Measurements from ENCODE around the gene TXNDC12. TPM values are rescaled to one million over a fixed set of nuclear protein-coding genes. Genes with fewer than 3 reads are reported as not detected.

TXNDC12 gene
- total and polyA plus RNA-seq, 9 of the 15 experiments (the other 6 are each of a cell fraction or from before 2014, with no cell fraction given) = 17.0 to 60.8 (median 37.8) TPM

DNA sequence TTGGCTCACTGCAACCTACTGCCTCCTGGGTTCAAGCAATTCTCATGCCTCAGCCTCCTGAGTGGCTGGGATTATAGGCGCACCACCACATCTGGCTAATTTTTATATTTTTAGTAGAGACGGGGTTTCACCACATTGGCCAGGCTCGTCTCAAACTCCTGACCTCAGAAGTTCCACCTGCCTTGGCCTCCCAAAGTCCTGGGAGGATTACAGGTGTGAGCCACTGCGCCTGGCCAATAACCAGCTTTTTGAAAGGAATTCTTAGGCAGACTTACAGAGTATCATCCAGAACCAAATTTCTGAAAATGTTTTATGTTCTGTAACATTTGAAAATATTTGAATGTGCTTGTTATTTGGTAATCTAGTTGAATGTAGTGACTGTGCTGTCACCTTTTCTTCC lies 15.7 kb upstream of the TXNDC12 start:
- Histone ChIP-seq H4K20me1 (replicated peaks; ENCODE audit: control insufficient read depth, insufficient read depth, low read length) (no peaks in the 10 kb centered on the region), H3K27me3 (ENCODE audit: control insufficient read depth in 2 of 2, insufficient read depth in 2 of 2, low read length in 2 of 2) (no peaks in the 10 kb centered on the region), H3K27ac (ENCODE audit: extremely low read depth, low read depth, low read length) (no peak overlapping the region), H3K9me1 (ENCODE audit: control insufficient read depth, insufficient read depth, low read length) (no peaks in the 10 kb centered on the region), H3K4me2 (ENCODE audit: insufficient read depth, low read length) (no peak overlapping the region), H3K4me1 (replicated peaks in 1 of 2; ENCODE audit: control insufficient read depth in 2 of 2, insufficient read depth in 2 of 2, low read length in 2 of 2) (peaks cover 0 to 8% of the 10 kb centered on the region in 2 experiments; a peak in 3 of 5 replicates), H3K4me3 (no peak overlapping the region), H2AFZ (ENCODE audit: low read depth, low read length) (no peak overlapping the region), H3K79me2 (ENCODE audit: control insufficient read depth, insufficient read depth, low read length) (peaks cover 55% of the 10 kb centered on the region), H3K9me3 (replicated peaks; ENCODE audit: control insufficient read depth, insufficient read depth, low read depth, low read length) (no peaks in the 10 kb centered on the region), H3K9ac (ENCODE audit: insufficient read depth in 1 of 2, low read depth in 2 of 2, low read length in 2 of 2) (no peak overlapping the region), H3K36me3 (ENCODE audit: control insufficient read depth, insufficient read depth, low read length) (peaks cover 72% of the 10 kb centered on the region)
- intact Hi-C loops (cut with micrococcal nuclease) (no loop called here), in situ Hi-C loops (cut with MboI) (no loop called here)
- FAIRE-seq (no peak), DNase-seq (ENCODE audit: extremely low read depth in 1 of 4, low spot score in 3 of 4) (no peak), ATAC-seq (no peak)
- 93% methylated on average over 4 of the region's 4 CpGs for WGBS (ENCODE audit: insufficient coverage, low coverage, missing lambda C conversion rate)
- POLR2A ChIA-PET = interaction anchor here (1.1 to 1.9 kb wide), 5 partner anchors 8 to 37 kb away, joined by 3 to 12 read pairs (median 10); partner anchors contain the start of genes BTF3L4 and KTI12
- BruUV-seq (replicated peaks) = no TSS peak
- CTCF ChIA-PET (ENCODE audit: low intra/inter-chr PET ratio) = no interaction called here
- TF ChIP-seq CEBPB (tag; IDR thresholded peaks at IDR 0.05) (no peak), RCOR1 (IDR thresholded peaks at IDR 0.05; ENCODE audit: borderline replicate concordance in 1 of 2, low read depth in 2 of 2, low read length in 2 of 2) (no peak), POU5F1 (IDR thresholded peaks at IDR 0.05; ENCODE audit: borderline replicate concordance, low read depth, low read length, partially characterized antibody) (no peak), FOXJ3 (CRISPR knock-in tag; IDR thresholded peaks at IDR 0.05) (no peak), ZNF140 (CRISPR knock-in tag; IDR thresholded peaks at IDR 0.05) (no peak), CCNT2 (IDR thresholded peaks at IDR 0.05; ENCODE audit: borderline replicate concordance, extremely low read depth, insufficient read length, low read depth, low read length) (no peak), SOX6 (IDR thresholded peaks at IDR 0.05) (no peak), ZNF316 (IDR thresholded peaks at IDR 0.05) (no peak), TCF3 (CRISPR knock-in tag; IDR thresholded peaks at IDR 0.05) (no peak), CBX1 (IDR thresholded peaks at IDR 0.05; ENCODE audit: low read depth) (no peak), NFE2L1 (tag; IDR thresholded peaks at IDR 0.05; ENCODE audit: borderline replicate concordance, low read depth) (no peak), RFX1 (IDR thresholded peaks at IDR 0.05) (no peak), SMAD2 (IDR thresholded peaks at IDR 0.05; ENCODE audit: low read depth, low read length) (no peak), ZNF79 (CRISPR knock-in tag; IDR thresholded peaks at IDR 0.05; ENCODE audit: low read depth) (no peak), ZNF253 (CRISPR knock-in tag; conservative IDR thresholded peaks at IDR 0.05) (no peak), BRD9 (IDR thresholded peaks at IDR 0.05; ENCODE audit: low read depth, partially characterized antibody) (no peak)
- TF ChIP-seq, protein P1, sequence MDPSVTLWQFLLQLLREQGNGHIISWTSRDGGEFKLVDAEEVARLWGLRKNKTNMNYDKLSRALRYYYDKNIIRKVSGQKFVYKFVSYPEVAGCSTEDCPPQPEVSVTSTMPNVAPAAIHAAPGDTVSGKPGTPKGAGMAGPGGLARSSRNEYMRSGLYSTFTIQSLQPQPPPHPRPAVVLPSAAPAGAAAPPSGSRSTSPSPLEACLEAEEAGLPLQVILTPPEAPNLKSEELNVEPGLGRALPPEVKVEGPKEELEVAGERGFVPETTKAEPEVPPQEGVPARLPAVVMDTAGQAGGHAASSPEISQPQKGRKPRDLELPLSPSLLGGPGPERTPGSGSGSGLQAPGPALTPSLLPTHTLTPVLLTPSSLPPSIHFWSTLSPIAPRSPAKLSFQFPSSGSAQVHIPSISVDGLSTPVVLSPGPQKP (CRISPR knock-in tag; IDR thresholded peaks at IDR 0.05) = no peak
- TF ChIP-seq, protein P2, sequence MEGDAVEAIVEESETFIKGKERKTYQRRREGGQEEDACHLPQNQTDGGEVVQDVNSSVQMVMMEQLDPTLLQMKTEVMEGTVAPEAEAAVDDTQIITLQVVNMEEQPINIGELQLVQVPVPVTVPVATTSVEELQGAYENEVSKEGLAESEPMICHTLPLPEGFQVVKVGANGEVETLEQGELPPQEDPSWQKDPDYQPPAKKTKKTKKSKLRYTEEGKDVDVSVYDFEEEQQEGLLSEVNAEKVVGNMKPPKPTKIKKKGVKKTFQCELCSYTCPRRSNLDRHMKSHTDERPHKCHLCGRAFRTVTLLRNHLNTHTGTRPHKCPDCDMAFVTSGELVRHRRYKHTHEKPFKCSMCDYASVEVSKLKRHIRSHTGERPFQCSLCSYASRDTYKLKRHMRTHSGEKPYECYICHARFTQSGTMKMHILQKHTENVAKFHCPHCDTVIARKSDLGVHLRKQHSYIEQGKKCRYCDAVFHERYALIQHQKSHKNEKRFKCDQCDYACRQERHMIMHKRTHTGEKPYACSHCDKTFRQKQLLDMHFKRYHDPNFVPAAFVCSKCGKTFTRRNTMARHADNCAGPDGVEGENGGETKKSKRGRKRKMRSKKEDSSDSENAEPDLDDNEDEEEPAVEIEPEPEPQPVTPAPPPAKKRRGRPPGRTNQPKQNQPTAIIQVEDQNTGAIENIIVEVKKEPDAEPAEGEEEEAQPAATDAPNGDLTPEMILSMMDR (IDR thresholded peaks at IDR 0.05 in 2 of 3, conservative IDR thresholded peaks at IDR 0.05 in 1 of 3; ENCODE audit: insufficient read depth in 2 of 3, low read depth in 1 of 3, low read length in 3 of 3) = no peak
